G401.6 (cell line): Measurements from ENCODE around the gene NPC2.
A peak's percentile ranks its signal among the peaks of the same experiment; 100 is the strongest.

Source experiments
- FAIRE-seq: peaks from 2 replicates; lab custom pipeline; 2012; peaks lifted over from hg19 to GRCh38; lab: Jason Lieb, UNC

The NPC2 gene

DNA sequence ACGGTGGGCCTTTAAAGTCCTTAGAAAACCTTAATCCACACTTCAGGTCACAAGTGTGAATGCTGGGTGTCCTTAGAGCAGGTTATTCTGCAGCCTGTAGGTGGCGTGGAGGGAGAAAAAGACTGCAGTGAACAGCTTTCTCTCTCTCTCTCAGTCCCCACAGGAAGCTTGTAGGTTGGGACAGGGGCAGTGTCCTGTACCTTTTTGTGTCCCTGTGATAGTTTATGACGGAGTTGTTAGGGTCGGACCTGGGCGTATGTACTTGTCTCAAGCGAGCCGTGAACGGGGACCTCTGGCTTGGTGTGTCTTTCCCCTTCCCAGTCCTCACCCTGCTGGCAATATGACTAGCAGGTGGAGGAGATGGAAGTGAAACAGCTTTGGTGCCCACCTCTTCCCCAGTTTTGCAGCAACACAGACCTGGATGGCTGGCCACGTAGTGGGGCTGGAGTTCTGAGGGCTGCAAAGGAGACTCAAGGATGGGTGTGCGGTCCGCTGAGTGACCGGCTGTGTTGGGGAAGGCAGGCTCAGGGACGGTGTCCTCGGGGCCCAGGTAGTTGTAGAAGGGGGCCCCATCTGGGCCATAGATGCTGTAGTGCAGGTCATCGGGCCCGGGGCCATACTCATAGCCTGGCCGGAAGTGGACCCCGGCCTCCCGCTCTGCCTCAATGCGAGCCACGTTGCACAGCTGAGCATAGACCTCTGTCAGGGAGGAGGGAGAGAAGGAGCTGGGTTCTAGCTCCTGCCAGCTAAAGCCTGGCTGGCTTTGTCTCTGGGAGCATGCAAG is 9.3 kb upstream of the NPC2 start:
- FAIRE-seq = peak; percentile 3

GRCh38 chr14:74501691-74502090 is 8.6 kb upstream of the NPC2 start:
- FAIRE-seq = no peak

DNA sequence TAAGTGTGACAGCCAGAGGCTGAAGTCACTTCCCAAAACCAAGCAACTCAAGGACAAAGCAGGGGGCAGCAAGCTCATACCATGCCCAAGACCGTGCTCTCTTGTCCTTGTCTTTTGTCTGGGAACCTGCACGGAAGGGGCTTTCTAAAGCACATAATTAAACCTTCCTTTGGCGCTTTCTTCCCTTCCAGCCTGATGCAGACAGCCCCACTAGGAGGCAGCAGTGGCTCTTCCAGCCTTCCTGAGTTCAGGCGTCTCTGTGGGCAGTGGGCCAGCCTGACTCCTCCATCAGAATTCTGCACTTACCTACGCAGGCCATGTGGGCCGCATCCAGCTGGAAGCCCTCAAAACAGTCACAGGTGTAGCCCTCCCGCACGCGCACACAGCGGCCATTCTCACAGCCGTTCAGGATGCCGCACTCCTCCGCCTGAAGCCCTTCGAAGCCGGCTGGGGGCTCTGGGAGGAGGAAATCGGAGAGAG is 8.1 kb upstream of the NPC2 start:
- peak; percentile 39 for FAIRE-seq

DNA sequence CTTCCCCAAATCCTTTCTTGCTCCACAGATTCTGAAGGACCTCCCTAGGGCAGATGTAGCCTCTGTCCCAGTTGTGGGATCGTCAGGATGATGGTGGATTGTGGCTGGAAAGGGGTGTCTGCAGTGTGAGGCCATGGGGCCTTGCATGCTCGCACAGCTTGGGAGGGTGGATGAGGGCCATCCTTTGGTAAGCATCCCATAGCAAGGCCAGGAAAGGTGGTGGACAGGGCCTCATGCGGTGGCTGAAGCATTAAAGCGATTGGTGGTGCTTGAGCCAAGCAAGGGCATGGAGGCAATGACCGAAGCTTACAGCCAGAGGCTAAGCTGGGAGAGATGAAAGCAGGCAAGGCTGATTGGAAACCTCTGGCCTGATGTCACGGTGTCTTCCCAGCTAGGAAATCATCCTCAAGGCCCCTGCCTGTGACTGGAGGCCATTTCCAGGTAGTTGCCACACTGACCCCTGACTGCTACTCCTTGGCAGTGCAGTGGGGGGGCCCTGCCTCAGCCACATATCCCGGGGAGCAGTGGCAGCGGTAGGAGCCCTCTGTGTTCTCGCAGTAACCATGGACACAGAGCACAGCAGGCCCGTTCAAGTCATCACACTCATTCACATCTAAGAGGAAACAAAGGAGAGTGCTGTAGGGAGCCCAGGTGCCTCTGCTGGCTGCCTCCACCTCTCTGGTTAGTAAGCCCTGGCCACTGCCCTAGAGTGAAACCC is 7.5 kb upstream of the NPC2 start:
- no peak for FAIRE-seq

- no peak for FAIRE-seq
These were observed 2.3 kb upstream of the NPC2 start for GRCh38 chr14:74495356-74495755.

DNA sequence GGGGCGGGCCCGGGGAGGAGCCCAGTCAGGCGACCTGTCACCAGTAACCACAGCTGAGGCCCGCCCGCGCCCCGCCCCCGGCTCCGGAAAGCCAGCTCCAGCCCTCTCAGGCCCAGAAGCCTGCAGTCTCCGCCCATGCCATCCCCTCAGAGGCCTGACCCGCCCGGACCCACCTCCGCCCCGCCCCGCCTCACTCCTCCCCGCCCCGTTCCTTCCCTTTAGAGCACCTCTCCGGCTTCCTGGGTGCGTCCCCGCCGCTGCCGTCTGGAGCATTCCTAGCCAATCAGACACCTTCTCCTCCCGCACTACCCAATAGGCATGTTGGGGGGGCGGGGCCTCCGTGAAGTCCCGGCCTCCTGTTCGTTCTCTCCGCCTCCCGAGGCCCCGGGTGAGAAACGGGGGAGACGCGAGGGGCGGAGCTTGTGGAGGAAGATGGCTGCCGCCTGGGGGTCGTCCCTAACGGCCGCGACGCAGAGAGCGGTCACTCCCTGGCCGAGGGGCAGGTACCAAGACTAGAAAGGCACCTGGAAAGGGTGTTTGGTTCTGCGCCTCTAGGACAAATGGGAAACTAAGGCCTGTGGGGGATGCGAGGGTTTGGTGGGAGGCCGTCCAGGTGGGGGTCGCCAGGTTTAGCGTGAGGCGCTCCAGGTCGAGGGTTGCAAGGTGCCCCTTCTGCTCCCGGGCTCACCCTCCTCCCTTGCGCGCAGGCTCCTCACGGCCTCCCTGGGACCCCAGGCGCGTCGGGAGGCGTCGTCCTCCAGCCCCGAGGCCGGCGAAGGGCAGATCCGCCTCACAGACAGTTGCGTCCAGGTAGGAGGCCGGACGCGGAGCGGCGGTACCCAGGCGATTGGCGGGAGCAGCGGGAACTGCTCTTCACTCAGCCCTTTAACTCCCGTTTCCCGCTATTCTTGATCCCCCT is 497 bp upstream of the NPC2 start, which contains the start of gene ISCA2:
TSS of gene ISCA2 (plus strand) at position 423 of the 919 bp plus-strand sequence. CDS start at position 433, 10 bp downstream.
- peak; percentile 97 for FAIRE-seq

GRCh38 chr14:74491956-74492775 is 939 bp downstream of the NPC2 start:
- no peak for FAIRE-seq

GRCh38 chr14:74490486-74490885 is 2.6 kb downstream of the NPC2 start:
- no peak for FAIRE-seq

DNA sequence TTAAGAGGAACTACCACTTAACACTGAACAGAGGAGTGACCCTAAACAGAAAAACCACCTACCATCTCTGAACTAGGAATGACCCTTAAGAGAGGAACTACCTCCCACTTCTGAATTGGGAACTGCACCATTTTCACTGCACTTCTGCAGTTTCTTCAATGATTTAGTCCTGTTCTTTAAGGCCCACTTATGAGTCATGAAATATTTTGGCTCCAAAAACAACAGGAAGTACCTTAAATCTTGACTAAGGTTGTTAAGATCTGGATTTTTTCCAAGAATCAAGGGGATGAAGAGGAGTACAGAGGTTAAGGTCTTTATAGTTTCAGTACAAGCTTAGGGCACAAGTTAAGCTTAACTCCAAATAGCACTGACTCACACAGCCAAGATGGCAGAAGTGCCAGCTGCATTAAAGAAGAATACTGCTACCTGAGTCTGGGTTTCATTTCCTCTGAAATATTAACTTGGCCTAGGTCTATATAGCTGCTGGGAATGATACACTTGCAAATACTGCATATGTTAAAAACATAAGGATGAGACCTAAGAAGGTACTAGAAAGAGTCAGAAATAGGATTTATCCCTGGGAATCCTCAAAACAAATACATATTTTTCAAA is 4.2 kb downstream of the NPC2 start:
- no peak for FAIRE-seq

GRCh38 chr14:74486164-74486563 is 6.9 kb downstream of the NPC2 start:
- FAIRE-seq = no peak

- FAIRE-seq = no peak
These were observed 9.8 kb downstream of the NPC2 start for GRCh38 chr14:74483321-74483720.

DNA sequence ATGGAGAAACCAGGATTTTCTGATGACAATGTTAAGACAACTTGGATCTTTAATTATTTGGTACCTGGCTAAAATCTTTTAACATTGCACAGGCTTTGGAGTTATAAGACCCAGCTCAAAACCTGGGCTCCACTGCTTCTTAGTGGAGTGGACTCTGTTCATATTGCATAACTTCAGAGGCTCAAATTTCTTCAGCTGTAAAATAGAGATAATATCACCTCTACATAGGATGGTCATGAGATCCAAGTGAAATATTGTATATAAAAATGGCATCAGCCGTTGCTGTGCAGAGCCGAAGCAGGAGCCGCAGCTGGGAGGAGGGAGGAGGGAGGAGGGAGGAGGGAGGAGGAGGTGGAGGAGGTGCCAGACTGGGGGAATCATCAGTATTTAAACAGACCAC is 10.5 kb downstream of the NPC2 start:
- FAIRE-seq = no peak

DNA sequence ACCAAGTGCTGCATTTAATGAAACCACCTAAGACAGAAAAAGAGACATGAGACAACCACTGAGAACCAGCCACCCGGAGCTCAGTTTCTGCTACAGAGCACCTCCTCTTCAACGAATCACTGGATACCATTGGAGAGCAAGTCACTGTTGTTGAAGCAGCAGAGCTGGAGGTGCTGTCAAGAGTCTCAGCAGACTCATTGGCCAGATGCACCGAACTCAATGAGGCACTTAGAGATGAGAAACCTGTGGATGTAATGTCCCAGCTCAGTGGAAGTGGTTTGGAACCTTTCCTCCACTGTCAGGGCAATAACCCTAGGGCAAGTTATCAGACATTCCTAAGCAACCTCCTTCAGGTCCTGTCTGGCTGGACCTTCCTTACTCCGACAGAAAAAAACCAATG is 13.1 kb downstream of the NPC2 start:
- FAIRE-seq = no peak

- peak; percentile 49 for FAIRE-seq
These were observed 14.0 kb downstream of the NPC2 start for GRCh38 chr14:74478996-74479635.

GRCh38 chr14:74476607-74477006 is 16.5 kb downstream of the NPC2 start:
- no peak for FAIRE-seq

DNA sequence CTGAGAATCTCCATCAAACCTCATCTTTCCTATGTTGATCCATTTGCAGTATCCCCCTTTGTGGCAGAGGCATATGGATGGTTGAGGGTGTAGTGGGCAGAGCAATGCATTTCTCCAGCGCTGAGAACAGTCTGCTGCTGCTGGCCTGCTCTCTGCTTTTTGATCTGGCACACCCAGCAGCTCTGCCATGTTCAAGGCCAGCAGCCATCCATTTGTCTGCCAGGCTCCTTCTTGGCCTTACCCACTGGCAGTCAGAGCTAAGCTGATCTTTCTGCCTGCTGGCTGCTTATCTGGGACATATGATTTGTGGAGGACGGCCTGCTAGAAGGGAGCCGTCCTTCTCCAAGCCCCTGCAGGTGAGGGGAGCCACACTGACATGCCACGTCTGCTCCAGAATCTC is 17.0 kb downstream of the NPC2 start:
- no peak for FAIRE-seq

DNA sequence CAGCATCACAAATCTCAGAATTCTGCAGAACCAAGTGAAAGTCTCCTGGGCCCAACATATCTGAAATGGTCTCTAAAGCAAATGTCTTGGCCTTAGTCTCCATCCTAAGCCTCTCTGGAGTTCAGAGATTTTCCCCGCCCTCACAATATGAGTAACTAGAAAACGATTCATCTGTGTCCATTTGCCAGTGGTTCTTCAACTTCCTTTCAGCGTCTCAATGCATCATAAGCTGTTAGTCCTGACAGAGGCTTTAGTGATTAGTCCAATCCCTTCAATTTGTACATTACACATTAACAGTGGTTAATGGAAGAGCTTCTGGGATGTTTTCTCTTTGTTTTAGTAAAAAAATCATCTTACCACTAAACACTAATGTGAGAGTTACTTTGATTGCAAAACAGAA is 17.4 kb downstream of the NPC2 start:
- FAIRE-seq = no peak

DNA sequence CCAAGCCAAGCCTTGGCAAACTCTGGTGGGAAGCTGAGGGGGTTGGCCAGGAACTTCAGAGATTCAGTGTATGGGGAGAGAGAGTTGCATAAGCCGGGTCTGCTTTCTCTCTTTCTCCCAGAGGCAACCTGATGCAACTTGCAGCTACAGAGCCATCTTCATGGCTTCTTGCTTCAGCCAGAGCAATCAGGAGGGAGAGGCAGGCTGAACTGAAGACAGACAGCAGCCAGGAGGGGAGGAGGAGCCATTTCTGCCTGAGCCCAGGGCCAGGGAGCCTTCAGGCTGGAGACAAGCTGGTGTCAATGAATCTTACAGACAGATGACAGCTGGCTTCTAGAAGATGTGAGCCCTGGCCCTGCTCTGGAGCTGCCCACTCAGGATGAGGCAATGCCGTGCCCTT is 18.7 kb downstream of the NPC2 start:
- FAIRE-seq = no peak

DNA sequence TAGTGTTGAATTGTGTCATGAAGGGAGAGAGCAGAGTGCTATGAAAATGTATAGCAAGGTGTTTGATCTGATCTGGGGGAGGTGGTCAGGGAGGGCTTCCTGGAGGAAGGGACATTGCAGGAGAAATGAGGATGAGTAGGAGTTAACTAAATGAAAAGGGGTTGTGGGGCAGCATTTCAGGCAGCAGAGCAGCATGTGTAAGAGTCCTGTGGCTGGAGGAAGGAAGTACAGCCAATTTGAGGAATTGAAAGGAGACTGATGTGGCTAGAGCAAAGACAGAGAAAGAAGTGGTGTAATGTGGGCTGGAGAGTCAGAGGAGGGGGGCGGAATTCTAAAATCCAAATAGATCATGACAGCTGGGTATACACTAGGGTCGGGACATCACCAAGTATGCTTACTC is 20.5 kb downstream of the NPC2 start:
- FAIRE-seq = no peak
